ENCODE results near the gene ZMYND10. TPM values are rescaled to one million over a fixed set of nuclear protein-coding genes. Genes with fewer than 3 reads are reported as not detected.

Gene ZMYND10
- polyA plus RNA-seq (2012; ENCODE audit: low read depth, missing spikeins), result 0.18 TPM

DNA sequence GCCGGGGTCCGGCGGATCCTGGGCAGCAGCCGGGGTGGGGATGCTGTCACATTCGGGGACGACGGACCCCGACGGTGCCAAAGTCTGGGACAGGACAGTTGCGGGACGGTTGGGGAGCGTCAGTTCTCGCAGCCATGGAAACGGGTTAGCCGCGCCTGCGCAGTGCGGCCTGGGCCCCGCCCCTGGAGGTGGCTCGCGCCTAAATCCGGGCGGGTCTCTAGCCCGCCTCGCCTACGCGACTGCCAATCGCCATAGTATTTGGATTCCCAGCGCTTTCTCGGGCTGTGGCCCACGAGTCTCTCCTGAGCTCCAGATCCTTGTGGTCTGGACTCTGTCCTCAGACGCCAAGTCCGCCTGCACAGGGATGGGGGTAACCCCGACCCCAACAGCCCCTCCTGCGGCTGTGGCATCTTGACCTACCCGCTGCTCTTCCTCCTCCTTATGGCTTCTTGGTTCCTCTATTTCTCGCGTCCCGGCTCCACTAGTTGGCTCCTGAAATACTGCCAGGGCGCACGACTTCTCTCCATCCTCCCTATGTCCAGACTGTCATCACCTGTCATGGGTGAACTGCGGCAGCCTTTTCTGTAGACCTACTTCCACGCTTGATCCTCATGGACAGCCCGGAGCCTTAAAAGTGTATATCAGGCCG, at the start of gene ZMYND10:
Gene ZMYND10, minus strand, starts transcription at position 147 of the 649 bp plus-strand sequence. CDS start 153 bp downstream, outside the sequence.
- TF ChIP-seq TAF1 (IDR thresholded peaks at IDR 0.05; ENCODE audit: low read depth, low read length), result no peak
- TF ChIP-seq PAX5 (IDR thresholded peaks at IDR 0.05; ENCODE audit: insufficient read depth, low read length, severe bottlenecking), result no peak
- no peak for TF ChIP-seq POU2F2 (IDR thresholded peaks at IDR 0.05; ENCODE audit: low read depth, low read length)
- TF ChIP-seq POLR2A (IDR thresholded peaks at IDR 0.05; ENCODE audit: low read depth, low read length), result no peak
- no peak for TF ChIP-seq SPI1 (IDR thresholded peaks at IDR 0.05; ENCODE audit: low read depth, low read length)
- no peak for TF ChIP-seq POLR2AphosphoS5 (IDR thresholded peaks at IDR 0.05; ENCODE audit: low read depth, low read length)
- peak; percentile 80 for DNase-seq (ENCODE audit: insufficient read length, low spot score)
- peak; percentile 98 for FAIRE-seq

- no peak for TF ChIP-seq POLR2A (IDR thresholded peaks at IDR 0.05; ENCODE audit: low read depth, low read length)
- no peak for TF ChIP-seq PAX5 (IDR thresholded peaks at IDR 0.05; ENCODE audit: insufficient read depth, low read length, severe bottlenecking)
- TF ChIP-seq SPI1 (IDR thresholded peaks at IDR 0.05; ENCODE audit: low read depth, low read length), result no peak
- TF ChIP-seq POU2F2 (IDR thresholded peaks at IDR 0.05; ENCODE audit: low read depth, low read length), result no peak
- no peak for TF ChIP-seq POLR2AphosphoS5 (IDR thresholded peaks at IDR 0.05; ENCODE audit: low read depth, low read length)
- no peak for TF ChIP-seq TAF1 (IDR thresholded peaks at IDR 0.05; ENCODE audit: low read depth, low read length)
- no peak for FAIRE-seq
- no peak for DNase-seq (ENCODE audit: insufficient read length, low spot score)
Measured at GRCh38 chr3:50393061-50393460, 47.5 kb upstream of the ZMYND10 start.

DNA sequence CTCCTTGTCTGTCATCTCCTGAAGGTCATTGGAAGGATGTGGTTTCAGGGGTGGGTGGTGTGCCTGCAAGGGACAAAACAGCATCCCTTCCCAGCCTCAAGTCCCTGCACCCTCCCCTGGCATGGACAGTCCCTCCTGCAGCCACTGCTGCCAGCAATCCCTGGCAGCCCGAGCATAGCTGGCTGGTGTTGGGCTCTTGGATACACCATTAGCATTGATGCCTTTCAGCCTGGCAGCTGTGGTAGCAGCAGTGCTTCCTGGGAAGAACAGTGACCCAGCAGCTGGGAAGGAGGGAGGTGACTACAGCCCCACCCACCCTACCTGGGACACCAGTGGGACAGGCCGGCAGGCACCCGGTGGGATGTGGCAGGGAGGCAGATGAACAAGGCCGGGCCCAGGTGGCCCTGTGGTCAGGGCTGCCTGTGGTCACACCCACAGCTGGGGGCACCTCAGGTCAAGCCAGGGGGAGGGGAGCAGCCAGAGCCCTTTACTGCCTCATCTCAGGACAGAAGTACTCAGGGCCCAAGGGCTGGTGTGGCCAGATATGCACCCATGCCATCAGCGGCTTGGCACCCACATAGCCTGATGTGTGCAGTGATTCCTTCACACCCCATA, 46.7 kb upstream of the ZMYND10 start:
- no peak for TF ChIP-seq POLR2AphosphoS5 (IDR thresholded peaks at IDR 0.05; ENCODE audit: low read depth, low read length)
- TF ChIP-seq PAX5 (IDR thresholded peaks at IDR 0.05; ENCODE audit: insufficient read depth, low read length, severe bottlenecking), result no peak
- TF ChIP-seq TAF1 (IDR thresholded peaks at IDR 0.05; ENCODE audit: low read depth, low read length), result no peak
- no peak for TF ChIP-seq POLR2A (IDR thresholded peaks at IDR 0.05; ENCODE audit: low read depth, low read length)
- no peak for TF ChIP-seq SPI1 (IDR thresholded peaks at IDR 0.05; ENCODE audit: low read depth, low read length)
- no peak for TF ChIP-seq POU2F2 (IDR thresholded peaks at IDR 0.05; ENCODE audit: low read depth, low read length)
- no peak for DNase-seq (ENCODE audit: insufficient read length, low spot score)
- no peak for FAIRE-seq

DNA sequence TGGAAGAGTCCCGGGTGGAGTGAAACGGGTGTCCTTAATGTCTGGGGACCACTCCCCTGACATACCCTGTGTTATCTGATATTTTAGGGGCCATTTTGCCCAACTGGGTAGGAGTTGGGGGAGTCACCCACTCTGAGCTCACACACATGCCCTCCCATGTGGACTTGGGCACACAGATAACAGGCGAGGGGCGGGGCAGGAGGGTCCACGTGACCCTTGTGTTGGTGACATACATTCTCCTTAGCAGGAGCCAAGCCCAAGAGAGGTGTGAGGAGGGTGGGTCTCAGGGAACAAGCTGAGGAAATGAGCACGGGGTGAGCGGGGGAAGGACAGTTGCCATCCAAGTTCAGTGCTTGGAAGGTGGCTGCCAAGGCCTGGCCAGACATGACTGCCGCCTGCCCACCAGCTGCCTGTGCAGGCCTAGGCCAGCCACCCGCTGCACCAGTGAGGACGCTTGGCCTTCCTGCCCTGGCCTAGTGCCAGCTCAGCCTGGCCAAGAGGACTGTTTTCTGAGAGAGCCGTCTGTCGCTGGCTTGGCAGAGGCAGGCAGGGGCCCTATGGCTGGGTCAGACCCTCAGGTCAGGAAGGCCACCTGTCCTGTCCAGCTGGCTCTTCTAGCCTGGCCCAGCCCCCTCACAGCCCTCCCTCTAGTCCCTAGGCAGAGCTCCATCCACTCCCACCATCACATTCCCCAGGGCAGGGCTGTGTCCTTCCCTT, 45.1 kb upstream of the ZMYND10 start:
- no peak for TF ChIP-seq PAX5 (IDR thresholded peaks at IDR 0.05; ENCODE audit: insufficient read depth, low read length, severe bottlenecking)
- DNase-seq (ENCODE audit: insufficient read length, low spot score), result no peak
- no peak for FAIRE-seq

DNA sequence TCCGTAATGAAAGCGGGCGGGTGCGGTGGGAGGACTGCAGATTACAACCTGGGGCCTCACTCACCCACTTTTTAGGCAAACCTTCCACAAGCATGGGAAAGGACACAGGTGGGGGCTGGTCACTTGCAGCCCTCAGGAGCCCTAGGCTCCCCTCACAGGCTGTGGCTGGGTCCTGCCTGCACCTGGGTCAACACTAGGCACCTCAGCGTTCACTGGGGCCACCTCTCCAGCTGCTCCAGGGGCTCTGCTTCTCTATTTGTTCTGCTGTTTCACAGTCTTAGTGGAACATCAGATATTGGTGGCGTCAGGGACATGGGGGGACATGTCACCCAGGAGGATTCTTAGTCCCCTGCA, 43.9 kb upstream of the ZMYND10 start:
- no peak for TF ChIP-seq POU2F2 (IDR thresholded peaks at IDR 0.05; ENCODE audit: low read depth, low read length)
- no peak for TF ChIP-seq TAF1 (IDR thresholded peaks at IDR 0.05; ENCODE audit: low read depth, low read length)
- TF ChIP-seq POLR2AphosphoS5 (IDR thresholded peaks at IDR 0.05; ENCODE audit: low read depth, low read length), result no peak
- no peak for TF ChIP-seq SPI1 (IDR thresholded peaks at IDR 0.05; ENCODE audit: low read depth, low read length)
- TF ChIP-seq PAX5 (IDR thresholded peaks at IDR 0.05; ENCODE audit: insufficient read depth, low read length, severe bottlenecking), result no peak
- no peak for TF ChIP-seq POLR2A (IDR thresholded peaks at IDR 0.05; ENCODE audit: low read depth, low read length)

DNA sequence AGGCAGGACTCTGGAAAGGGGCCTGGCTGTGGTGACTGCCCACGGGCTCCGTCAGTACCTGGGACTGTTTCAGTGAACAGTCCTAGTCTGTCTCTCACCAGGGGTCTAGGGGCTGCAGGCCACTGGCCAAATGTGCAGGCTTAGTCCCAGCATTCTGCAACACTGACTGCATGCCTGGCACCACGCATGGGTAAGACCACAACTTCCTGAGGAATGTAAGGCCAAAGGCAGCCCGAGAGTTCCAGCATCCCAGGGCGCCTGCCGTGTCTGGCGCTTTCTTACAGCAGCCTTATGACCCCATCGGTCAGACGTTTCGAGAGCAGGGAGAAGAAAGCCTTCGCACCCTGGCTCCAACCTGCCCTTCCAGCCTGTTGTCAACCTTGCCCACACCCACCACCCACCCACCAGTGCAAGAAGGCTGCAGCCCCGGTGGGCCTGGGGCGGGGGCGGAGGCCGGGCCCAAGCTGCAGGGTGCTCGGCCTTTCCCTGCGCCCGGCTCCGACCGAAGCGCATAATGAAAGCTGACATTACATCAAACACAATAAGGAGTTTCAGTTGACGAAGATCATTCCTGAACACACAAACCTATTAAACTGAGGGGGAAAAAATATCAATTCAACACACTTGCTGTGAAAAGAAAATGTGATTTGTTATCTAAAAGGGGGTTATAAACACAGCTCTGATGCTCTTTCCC, 43.3 kb upstream of the ZMYND10 start:
- FAIRE-seq (no peak), DNase-seq (ENCODE audit: insufficient read length, low spot score) (no peak)
- TF ChIP-seq SPI1 (IDR thresholded peaks at IDR 0.05; ENCODE audit: low read depth, low read length) (no peak), POU2F2 (IDR thresholded peaks at IDR 0.05; ENCODE audit: low read depth, low read length) (no peak), PAX5 (IDR thresholded peaks at IDR 0.05; ENCODE audit: insufficient read depth, low read length, severe bottlenecking) (no peak), POLR2AphosphoS5 (IDR thresholded peaks at IDR 0.05; ENCODE audit: low read depth, low read length) (no peak)

More for the DNA sequence above, 43.9 kb upstream of the ZMYND10 start:
- FAIRE-seq (no peak), DNase-seq (ENCODE audit: insufficient read length, low spot score) (no peak)

DNA sequence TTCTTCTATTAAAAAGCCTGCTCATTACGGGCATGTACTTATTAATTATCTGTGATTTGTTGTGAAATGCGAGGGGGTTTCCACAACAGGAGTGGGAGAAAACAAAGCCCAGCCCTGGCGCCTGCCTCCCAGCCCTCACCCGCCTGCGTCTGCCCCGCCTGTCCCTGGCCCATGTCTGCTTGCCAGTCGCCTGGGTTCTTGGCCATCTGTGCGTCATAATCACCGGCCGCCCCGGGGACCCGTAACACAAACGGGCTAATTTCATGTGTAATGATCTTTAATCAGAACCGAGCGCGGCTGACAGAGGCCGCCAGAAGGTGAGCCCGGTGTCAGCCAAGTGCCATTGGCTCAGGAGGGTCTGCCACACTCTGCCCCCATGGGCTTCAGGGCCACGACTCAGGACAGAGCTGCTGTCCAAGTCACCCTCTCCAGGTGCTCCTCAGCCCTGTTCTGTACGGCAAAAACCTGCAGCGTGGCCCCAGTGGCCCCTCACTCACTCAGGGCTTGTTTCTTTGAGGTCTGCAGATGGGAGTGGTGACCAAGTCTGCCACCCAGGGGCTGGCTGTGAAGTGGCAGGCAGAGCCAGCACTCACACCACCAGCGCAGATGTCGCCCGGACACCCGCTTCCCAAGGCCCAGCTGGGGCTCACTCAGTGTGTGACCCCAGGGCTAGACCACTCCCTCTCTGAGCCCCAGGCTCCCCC, 42.6 kb upstream of the ZMYND10 start:
- DNase-seq (ENCODE audit: insufficient read length, low spot score) (peak; percentile 54), FAIRE-seq (no peak)
- no peak for TF ChIP-seq SPI1 (IDR thresholded peaks at IDR 0.05; ENCODE audit: low read depth, low read length)
- no peak for TF ChIP-seq POU2F2 (IDR thresholded peaks at IDR 0.05; ENCODE audit: low read depth, low read length)
- TF ChIP-seq POLR2AphosphoS5 (IDR thresholded peaks at IDR 0.05; ENCODE audit: low read depth, low read length), result no peak
- no peak for TF ChIP-seq PAX5 (IDR thresholded peaks at IDR 0.05; ENCODE audit: insufficient read depth, low read length, severe bottlenecking)
- TF ChIP-seq POLR2A (IDR thresholded peaks at IDR 0.05; ENCODE audit: low read depth, low read length), result no peak
- TF ChIP-seq TAF1 (IDR thresholded peaks at IDR 0.05; ENCODE audit: low read depth, low read length), result no peak

GRCh38 chr3:50385754-50386153, 40.2 kb upstream of the ZMYND10 start:
- TF ChIP-seq POLR2A (IDR thresholded peaks at IDR 0.05; ENCODE audit: low read depth, low read length) (no peak), POU2F2 (IDR thresholded peaks at IDR 0.05; ENCODE audit: low read depth, low read length) (no peak), SPI1 (IDR thresholded peaks at IDR 0.05; ENCODE audit: low read depth, low read length) (no peak), PAX5 (IDR thresholded peaks at IDR 0.05; ENCODE audit: insufficient read depth, low read length, severe bottlenecking) (no peak), TAF1 (IDR thresholded peaks at IDR 0.05; ENCODE audit: low read depth, low read length) (no peak), POLR2AphosphoS5 (IDR thresholded peaks at IDR 0.05; ENCODE audit: low read depth, low read length) (no peak)
- DNase-seq (ENCODE audit: insufficient read length, low spot score) (no peak), FAIRE-seq (no peak)

All from GM12891 (cell line).